Measurements from ENCODE around the gene GINS2.

GINS2 gene

GRCh38 chr16:85688586-85689284 lies at the start of gene GINS2:
Gene GINS2, minus strand, starts transcription at chr16:85688954. Its CDS starts 56 bp downstream, at chr16:85688898.
- peak; percentile 95 for DNase-seq (ENCODE audit: low read depth)

DNA sequence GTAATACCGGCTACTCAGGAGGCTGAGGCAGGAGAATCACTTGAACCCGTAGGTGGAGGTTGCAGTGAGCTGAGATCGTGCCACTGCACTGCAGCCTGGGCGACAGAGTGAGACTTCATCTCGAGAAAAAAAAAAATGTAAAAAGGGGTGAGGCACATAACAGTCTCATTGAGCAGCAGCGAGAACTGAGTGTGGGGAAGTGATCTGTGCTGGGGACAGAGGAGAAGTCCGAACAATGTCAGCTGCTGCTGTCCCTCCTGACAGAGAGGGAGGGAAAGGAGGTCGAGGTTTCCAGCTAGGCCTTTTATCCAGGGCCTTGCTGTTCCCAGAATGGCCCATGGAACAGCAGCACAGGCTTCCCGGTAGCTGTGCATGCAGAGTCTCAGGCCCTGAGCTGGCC lies 48.2 kb upstream of the GINS2 start:
- no peak for DNase-seq (ENCODE audit: low read depth)

DNA sequence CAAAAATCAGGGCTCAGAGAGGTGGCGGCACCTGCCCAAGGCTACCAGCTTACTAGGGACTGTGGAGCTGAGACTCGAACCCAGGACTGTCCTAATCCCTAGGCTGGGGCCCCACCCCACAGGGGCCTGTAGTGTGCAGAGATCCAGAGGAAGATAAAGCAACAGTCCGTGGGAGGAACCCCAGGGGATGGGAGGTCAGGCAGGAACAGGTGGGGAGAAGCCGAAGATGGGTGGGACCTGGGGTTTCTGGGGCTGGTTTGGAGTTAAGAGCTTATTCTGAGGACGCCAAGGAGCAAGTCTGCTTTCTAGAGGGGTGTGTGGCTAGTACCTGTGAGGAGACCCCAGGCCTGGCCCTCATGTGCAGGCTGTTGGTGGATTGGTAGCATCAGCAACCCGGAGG lies 47.2 kb upstream of the GINS2 start:
- no peak for DNase-seq (ENCODE audit: low read depth)

DNA sequence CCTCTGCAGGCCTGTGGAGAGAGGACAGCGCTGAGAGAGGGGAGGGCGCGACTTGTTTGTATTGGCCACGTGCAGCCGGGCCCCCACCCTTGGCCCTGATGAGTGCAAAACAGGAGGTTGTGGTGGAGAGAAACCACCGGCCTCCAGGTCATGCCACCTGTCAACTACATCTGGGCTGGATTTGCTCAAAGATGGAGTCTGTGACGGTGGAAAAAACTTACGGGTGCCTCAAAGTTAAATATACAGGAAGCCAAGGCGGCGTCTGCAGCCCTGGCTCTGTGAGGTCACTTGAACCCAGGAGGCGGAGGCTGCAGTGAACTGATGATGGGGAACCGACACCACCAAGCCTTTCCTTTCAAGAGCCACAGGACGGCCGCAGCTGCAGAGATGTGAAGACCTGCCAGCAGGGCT lies 46.5 kb upstream of the GINS2 start:
- DNase-seq (ENCODE audit: low read depth): no peak

DNA sequence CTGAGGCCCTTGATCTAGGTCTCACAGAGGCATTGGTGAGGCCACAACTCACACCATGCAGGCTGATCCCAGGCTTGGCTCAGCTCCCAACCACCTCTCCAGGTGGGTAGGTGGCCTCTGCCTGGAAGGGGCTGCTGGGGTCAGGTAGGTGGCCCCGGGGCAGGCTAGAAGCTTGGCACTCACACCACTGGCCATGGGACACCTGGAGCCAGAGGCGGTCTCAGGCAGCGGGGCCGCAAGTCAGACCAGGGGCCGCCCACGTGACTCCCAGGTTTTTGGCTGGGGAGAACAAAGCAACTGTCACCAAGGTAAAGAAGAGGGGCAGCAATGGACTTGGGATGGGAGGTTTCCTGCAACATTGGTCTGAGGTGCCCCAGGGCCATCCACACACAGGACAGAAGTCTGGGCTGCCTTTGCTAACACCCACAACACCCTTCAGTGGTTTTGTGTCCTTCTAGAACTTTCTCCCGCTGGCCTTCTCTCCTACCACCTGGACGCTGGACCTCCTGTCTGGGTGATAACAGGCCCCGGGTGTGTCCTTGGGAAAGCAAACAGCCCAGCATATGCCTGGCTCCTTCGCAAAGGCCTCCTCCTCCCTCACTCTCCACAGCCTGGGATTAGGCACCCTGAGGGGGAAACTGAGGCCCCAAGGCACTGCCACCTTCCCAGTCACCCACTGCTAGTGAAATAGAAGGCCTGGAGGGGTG lies 45.7 kb upstream of the GINS2 start:
- DNase-seq (ENCODE audit: low read depth): no peak

DNA sequence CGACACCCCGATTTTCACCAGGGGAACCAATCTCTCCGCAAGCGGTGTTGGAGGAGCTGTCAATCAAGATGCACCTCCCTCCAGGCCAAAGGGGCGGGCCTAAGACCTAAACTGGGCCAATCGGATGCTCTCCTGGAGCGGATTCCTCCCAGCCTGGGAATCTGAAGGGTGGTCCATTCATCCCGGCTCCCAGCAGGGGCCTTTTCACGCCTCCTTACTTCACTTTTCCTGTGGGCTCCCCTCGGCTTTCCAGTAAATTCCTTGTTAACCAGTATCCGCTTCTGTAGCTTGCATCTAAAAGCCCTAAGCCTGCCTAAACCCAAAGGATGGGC lies 45.1 kb upstream of the GINS2 start:
- DNase-seq (ENCODE audit: low read depth): peak; percentile 33

- DNase-seq (ENCODE audit: low read depth): no peak
Observed at GRCh38 chr16:85733155-85733838, 44.5 kb upstream of the GINS2 start.

DNA sequence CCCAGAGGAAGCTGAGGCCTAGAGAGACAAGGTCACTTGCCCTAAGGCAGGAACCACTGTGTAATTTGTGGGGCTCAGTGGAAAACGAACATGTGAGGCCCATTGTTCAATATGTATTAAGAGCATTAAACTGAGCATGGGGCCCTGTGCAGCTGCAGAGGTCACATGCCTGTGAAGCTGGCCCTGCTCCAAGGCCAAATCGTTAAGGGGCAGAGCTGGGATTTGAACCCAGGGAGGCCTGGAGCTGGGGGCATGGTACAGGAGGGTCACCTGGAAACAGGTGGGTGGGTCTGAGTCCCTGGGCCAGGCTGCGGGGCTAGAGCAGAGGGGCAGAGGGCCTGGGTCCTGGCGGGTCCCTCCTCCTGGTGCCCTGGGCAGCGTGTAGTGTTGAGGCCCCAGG lies 42.4 kb upstream of the GINS2 start:
- no peak for DNase-seq (ENCODE audit: low read depth)

- no peak for DNase-seq (ENCODE audit: low read depth)
Observed at GRCh38 chr16:85730186-85730465, 41.4 kb upstream of the GINS2 start.

GRCh38 chr16:85729452-85730185 lies 40.9 kb upstream of the GINS2 start:
- no peak for DNase-seq (ENCODE audit: low read depth)

- DNase-seq (ENCODE audit: low read depth): peak; percentile 31
Observed at GRCh38 chr16:85728879-85729278, 40.1 kb upstream of the GINS2 start.

DNA sequence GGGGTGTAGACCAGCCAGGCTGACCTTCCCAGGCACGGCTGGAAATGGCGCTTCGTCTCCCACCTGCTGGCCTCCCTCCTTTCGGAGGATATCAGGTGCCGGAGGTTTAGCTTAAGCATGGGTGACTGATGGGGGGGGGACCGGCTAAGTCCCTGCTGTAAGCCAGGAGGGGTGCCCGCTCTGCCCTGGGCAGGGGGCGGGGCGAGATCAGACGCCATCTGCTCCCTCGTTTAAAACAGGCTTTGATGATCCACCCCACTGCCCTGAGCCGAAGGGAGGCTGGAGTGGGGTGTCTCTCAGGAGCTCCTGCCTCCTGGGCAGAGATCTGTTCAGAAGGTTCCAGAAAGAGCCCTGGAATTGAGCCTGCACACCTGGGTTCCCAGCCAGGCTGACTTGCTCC lies 36.2 kb upstream of the GINS2 start:
- DNase-seq (ENCODE audit: low read depth): no peak

DNA sequence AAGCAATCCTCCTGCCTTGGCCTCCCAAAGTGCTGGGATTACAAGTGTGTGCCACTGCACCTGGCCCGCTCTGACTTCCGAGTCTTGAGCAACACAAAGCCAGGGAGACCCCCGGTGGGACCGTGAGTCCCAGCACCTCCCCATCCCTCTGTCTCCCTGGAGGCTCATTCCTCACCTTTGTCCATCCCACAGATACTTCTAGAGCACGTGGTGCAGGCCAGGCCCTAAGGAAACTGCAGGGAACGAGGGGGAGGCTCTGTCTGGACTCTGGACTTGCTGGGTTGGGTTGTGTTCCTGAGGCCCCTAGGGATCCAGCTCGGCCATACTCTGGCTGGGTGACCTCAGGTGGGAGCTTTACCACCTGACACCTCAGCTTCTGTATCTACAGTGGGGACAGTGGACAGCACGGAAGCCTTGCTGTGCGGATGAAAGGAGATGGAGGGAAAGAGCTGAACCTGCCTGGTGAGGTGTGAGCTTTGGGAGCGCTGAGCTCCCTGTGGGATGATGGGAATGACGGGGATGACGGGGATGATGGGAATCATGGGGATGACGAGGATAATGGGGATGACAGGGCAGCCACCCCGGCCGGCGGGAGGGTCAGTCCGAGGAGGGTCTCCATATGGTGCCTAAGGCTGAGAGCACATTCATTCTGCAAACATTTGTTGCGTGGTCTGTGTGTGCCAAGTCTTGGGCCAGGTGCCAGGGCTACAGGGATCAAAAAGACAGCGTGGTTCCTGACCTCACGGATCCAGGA lies 35.5 kb upstream of the GINS2 start:
- no peak for DNase-seq (ENCODE audit: low read depth)

DNA sequence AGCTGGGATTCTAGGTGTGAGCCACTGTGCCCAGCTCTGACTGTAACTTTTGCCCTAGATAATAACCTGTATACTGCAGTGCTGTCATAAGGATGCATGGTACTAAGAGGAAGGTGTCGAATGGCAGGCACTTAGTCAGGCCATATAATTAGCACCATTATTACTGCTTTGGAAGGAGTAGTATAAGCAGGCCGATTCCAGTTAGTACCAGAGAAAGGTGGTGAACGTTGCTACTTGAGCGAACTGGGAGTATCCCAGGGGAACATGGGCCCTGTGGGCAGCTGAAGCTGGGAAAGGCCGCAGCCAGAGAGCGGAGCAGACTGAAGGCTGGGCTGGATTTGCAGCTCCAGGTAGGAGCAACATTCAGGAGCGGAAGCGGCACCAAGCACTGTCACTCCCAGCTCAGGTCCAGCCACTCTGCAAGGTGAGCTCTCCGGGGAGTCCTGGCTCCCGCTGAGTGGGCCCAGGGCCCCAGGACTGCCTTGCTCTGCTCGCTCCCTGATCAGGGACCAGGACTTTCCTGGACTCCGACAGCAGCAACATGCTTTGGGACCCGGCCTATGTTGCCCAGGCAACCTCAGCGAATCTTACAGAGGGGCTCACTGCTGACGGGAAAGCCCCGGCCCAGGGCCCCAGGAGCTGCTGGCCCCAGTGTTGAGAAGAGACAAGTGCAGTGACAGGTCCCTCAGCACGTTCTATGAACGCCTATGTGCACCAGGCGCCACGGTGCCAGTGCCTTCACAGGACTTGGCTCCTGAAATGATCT lies 33.6 kb upstream of the GINS2 start:
- DNase-seq (ENCODE audit: low read depth): no peak

GRCh38 chr16:85720302-85720637 lies 31.5 kb upstream of the GINS2 start:
- peak; percentile 37 for DNase-seq (ENCODE audit: low read depth)

DNA sequence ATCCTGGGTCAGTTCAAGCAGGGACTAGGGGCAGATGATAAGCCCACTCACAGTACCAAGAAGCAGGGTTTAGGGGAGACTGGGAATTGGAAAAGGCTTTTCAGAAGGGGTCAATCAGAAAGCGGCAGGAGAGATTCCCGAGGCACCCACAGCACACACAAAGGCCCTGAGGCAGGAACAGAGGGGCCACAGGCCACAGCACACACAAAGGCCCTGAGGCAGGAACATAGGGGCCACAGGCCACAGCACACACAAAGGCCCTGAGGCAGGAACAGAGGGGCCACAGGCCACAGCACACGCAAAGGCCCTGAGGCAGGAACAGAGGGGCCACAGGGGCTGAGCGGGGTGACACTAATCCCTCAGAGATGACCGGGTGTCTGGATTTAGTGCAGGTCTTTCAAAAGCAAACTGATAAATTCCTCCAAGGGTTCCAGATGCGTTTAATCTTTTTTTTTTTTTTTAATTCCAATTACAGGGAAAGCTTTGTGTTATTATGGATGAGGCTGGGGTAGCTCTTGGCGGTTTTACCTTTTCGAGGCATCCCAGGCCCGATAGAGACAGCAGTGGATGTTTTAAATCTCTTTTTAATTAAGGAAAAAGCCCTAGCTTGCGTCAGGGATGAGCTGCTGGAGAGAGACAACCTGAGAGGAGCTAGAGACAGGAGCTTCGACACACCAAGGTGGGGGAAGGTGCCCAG lies 31.0 kb upstream of the GINS2 start:
- DNase-seq (ENCODE audit: low read depth): no peak

GRCh38 chr16:85718682-85719081 lies 29.9 kb upstream of the GINS2 start:
- DNase-seq (ENCODE audit: low read depth): peak; percentile 39

DNA sequence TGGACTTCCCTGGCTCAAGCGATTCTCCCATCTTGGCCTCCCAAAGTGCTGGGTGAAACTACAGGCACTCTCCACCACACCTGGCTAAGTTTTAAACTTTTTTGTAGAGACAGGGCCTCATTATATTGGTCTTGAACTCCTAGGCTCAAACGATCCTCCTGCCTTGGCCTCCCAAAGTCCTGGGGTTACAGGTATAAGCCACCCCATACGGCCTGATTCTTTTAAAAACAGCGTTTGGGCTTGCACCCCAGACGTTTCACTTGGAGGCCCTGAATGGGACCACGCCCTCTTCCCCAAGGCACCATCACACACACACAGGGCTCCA lies 29.4 kb upstream of the GINS2 start:
- DNase-seq (ENCODE audit: low read depth): no peak

- DNase-seq (ENCODE audit: low read depth): peak; percentile 77
Observed at GRCh38 chr16:85717393-85718152, 28.8 kb upstream of the GINS2 start.

DNA sequence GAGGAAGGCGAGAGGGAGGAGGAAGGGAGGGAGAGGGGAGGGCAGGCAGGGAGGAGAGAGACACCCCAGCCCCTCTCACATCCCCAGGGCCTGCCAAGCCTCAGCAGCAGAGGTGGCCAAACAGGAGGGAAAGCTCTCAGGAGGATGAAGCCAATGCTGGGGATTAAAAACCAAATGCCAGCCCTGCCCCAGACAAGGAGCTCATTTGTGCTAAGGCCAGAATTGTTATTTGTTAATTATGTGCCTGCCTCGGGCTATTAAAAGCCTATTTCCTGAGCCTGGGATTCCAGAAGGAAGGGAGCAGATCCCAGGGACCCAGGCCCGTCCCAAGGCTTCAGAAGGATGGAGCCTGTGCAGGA lies 27.9 kb upstream of the GINS2 start:
- DNase-seq (ENCODE audit: low read depth): no peak
